T-cell (primary cell): ENCODE results near the gene SPACA7. TPM values are rescaled to one million over a fixed set of nuclear protein-coding genes. Genes with fewer than 3 reads are reported as not detected.

Experiments used
- ATAC-seq, 4 experiments: fragments of 200-7000 bp in 3 of 4; fragments of 150-1000 bp in 1 of 4; cut with Tn5 transposase; replicated peaks in 1 of 4; 1 replicate in 3 of 4; 2 replicates in 1 of 4; pipeline ENCODE4 v1.10.0; 2021; ENCODE audit warnings: moderate library complexity in 3 of 4, mild to moderate bottlenecking in 2 of 4, moderate number of reproducible peaks in 1 of 4
- CTCF ChIA-PET, 2 donors: fragments of 300-600 bp; sonication (Branson Sonifier 250); formaldehyde crosslinking; loops; one replicate each; lab custom pipeline; 2022; ENCODE audit warnings: antibody characterized with exemption in 2 of 2; lab: Charles Lee
- POLR2A ChIA-PET, 2 donors: fragments of 300-600 bp; sonication (Branson Sonifier 250); formaldehyde crosslinking; loops; one replicate each; lab custom pipeline; 2022; ENCODE audit warnings: antibody characterized with exemption in 2 of 2; lab: Charles Lee
- DNase-seq, 35 experiments: peaks; one replicate each; pipeline versions ENCODE4 v3.0.0 to v3.0.0-alpha.2; 2013 to 2023
- H3K27ac ChIP-seq: one replicate; pipeline ENCODE4 v1.5.1; 2013; ENCODE audit warnings: low read length
- H3K27me3 ChIP-seq, 2 experiments: replicated peaks in 1 of 2; 1 replicate in 1 of 2; 2 replicates in 1 of 2; pipeline versions ENCODE4 v1.6.1 to v1.7.0; 2013; ENCODE audit warnings: low read length in 1 of 2, mixed read lengths in 1 of 2; ENCODE audit not compliant: control insufficient read depth in 2 of 2, insufficient read depth in 2 of 2; ENCODE audit errors: extremely low read depth in 1 of 2
- H3K36me3 ChIP-seq, 2 donors: 1 replicate in 1 of 2; 2 replicates in 1 of 2; pipeline versions ENCODE4 v1.6.1 to v1.7.0; 2013; ENCODE audit warnings: low read length in 1 of 2; ENCODE audit not compliant: control insufficient read depth in 2 of 2, insufficient read depth in 1 of 2; ENCODE audit errors: extremely low read depth in 1 of 2
- H3K4me1 ChIP-seq, 2 experiments: 1 replicate in 1 of 2; 2 replicates in 1 of 2; pipeline versions ENCODE4 v1.6.1 to v1.7.0; 2013; ENCODE audit warnings: low read length in 2 of 2, mixed read lengths in 1 of 2; ENCODE audit not compliant: insufficient read depth in 2 of 2, control insufficient read depth in 1 of 2; ENCODE audit errors: extremely low read depth in 1 of 2
- H3K4me3 ChIP-seq, 2 donors: 1 replicate in 1 of 2; 2 replicates in 1 of 2; pipeline versions ENCODE4 v1.5.1 to v1.7.0; 2013; ENCODE audit warnings: mild to moderate bottlenecking in 2 of 2, low read length in 1 of 2, moderate library complexity in 1 of 2; ENCODE audit not compliant: control insufficient read depth in 1 of 2; ENCODE audit errors: extremely low read depth in 1 of 2
- H3K9me3 ChIP-seq: 2 replicates; pipeline ENCODE4 v1.7.0; 2013
- H3K27ac Mint-ChIP-seq, 2 donors: one replicate each; pipeline ENCODE4 v1.8.0; 2020 to 2021; ENCODE audit warnings: mild to moderate bottlenecking in 2 of 2, mixed read lengths in 2 of 2
- H3K27me3 Mint-ChIP-seq, 2 donors: one replicate each; pipeline ENCODE4 v1.8.0; 2021 to 2022; ENCODE audit warnings: mixed read lengths in 2 of 2
- H3K36me3 Mint-ChIP-seq: one replicate; pipeline ENCODE4 v1.8.0; 2021; ENCODE audit warnings: mixed read lengths
- H3K4me1 Mint-ChIP-seq, 3 donors: one replicate each; pipeline ENCODE4 v1.8.0; 2020 to 2022; ENCODE audit warnings: mixed read lengths in 3 of 3, mild to moderate bottlenecking in 1 of 3
- H3K4me3 Mint-ChIP-seq, 3 donors: one replicate each; pipeline ENCODE4 v1.8.0; 2020 to 2022; ENCODE audit warnings: mild to moderate bottlenecking in 3 of 3, mixed read lengths in 3 of 3, moderate library complexity in 3 of 3
- H3K9me3 Mint-ChIP-seq, 3 donors: one replicate each; pipeline ENCODE4 v1.8.0; 2020 to 2022; ENCODE audit warnings: mixed read lengths in 3 of 3
- WGBS: methylation state at CpG from one replicate; pipeline ENCODE4 v1.1.5; 2013; ENCODE audit warnings: missing lambda C conversion rate; ENCODE audit not compliant: insufficient coverage; 5-methylcytosine and 5-hydroxymethylcytosine counted together
- total RNA-seq, 35 experiments: library from RNA in 6 of 35; stranded (reverse) in 6 of 35; fragments of 120-200 nt in 1 of 35; gene quantifications; one replicate each; pipeline versions ENCODE4 v1.2.1 to v1.2.4 and lab custom pipeline; 2013 to 2026

Gene SPACA7
- total RNA-seq, 5 donors from 2014 or later (not counting 1 experiment from before 2014, with no cell fraction given) = not detected

DNA sequence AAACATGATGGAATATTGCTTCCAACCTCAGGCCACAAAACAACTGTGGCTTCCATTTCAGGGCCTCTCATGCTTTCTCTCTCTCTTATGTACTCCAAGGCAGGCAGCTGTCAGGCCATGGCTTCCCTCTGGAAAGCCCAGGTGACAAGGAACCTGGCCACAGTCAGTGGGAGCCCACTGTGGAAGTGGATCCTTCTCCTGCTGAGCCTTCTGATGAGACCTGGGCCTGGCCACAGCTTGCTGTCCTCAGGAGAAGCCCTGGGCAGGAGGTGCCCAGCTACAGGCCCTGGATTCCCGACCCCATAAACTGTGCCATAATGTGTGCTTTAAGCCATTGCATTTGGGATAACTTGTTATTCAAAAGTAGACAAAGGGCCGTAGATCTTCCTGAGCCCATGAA lies 71.2 kb downstream of the SPACA7 start:
- Mint-ChIP-seq H3K4me1 (peaks cover 0 to 6% (median 6%) of the 10 kb centered on the region in 3 donors), H3K36me3 (no peaks in the 10 kb centered on the region), H3K4me3 (no peak overlapping the region), H3K9me3 (no peaks in the 10 kb centered on the region), H3K27ac (no peak overlapping the region), H3K27me3 (peaks cover 16 to 23% of the 10 kb centered on the region in 2 donors)
- Histone ChIP-seq H3K27ac (no peak overlapping the region), H3K9me3 (no peaks in the 10 kb centered on the region), H3K27me3 (peaks cover 0 to 50% of the 10 kb centered on the region in 2 experiments), H3K4me1 (peaks cover 0 to 6% of the 10 kb centered on the region in 2 experiments), H3K4me3 (no peak overlapping the region), H3K36me3 (no peaks in the 10 kb centered on the region)
- ATAC-seq (no peak), DNase-seq (no peak)
- ChIA-PET POLR2A (no interaction called here), CTCF (interaction anchor here in 1 of 2 donors (0.5 kb wide), 1 partner anchor 174 kb away, joined by 5 read pairs; no protein-coding TSS in a partner anchor)
- 86% methylated on average over 1 of the region's 2 CpGs for WGBS

DNA sequence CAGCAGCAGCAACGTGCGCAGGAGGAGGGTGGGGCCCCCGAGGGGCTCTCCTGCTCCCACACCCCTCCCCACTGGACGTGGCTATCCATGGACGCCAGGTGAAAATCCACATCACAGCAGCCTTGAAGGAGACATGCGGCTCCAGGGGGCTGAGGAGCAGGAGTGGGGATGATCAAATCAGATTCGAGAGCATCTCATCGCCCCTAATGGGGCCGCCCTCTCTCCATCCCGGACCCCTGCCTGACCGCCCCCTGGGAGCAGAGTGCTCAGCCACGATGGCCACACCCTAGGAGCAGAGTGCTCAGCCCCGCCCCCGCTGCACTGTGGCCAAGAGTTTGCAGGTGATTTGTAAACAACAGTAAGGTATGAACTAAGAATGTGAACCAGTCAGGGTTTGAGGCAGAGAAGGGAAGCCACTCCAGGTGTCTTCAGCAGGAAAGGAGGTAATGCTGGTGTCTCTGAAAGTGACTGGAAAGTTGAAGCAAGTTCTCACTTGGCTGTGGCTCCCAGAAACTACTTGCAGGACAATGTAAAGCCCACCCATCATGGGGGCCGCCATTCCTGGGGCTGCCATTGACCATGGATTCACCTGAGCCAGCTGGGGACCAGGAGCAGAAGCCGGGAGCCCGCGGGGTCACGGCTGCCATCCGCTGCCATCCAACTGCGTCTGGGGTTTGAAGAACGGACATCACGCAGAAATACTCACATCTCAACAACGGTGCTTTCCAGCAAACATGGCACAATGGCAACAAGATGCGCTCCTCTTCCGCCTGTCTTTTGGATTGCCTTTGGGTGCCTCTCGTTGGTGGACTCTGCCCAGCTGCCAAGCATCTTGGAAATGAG lies 71.8 kb downstream of the SPACA7 start:
- DNase-seq (peak in 1 of 35 experiments; percentile 21), ATAC-seq (no peak)
- H3K4me1 ChIP-seq = peaks cover 0 to 6% of the 10 kb centered on the region in 2 experiments
- H3K27ac ChIP-seq = no peak overlapping the region
- H3K9me3 Mint-ChIP-seq = no peaks in the 10 kb centered on the region
- peaks cover 16 to 19% of the 10 kb centered on the region in 2 donors for H3K27me3 Mint-ChIP-seq
- no peaks in the 10 kb centered on the region for H3K9me3 ChIP-seq
- POLR2A ChIA-PET = interaction anchor here in 1 of 2 donors (0.5 kb wide), 1 partner anchor 69 kb away, joined by 3 read pairs; no protein-coding TSS in a partner anchor
- H3K4me3 ChIP-seq = no peak overlapping the region
- H3K4me3 Mint-ChIP-seq = no peak overlapping the region
- 91% methylated on average over 16 of the region's 27 CpGs for WGBS
- peaks cover 0 to 44% of the 10 kb centered on the region in 2 experiments for H3K27me3 ChIP-seq
- H3K36me3 Mint-ChIP-seq = no peaks in the 10 kb centered on the region
- CTCF ChIA-PET = interaction anchor here in 1 of 2 donors (0.5 kb wide), 1 partner anchor 173 kb away, joined by 5 read pairs; no protein-coding TSS in a partner anchor
- no peak overlapping the region for H3K27ac Mint-ChIP-seq
- no peaks in the 10 kb centered on the region for H3K36me3 ChIP-seq
- peaks cover 0 to 6% (median 6%) of the 10 kb centered on the region in 3 donors for H3K4me1 Mint-ChIP-seq

DNA sequence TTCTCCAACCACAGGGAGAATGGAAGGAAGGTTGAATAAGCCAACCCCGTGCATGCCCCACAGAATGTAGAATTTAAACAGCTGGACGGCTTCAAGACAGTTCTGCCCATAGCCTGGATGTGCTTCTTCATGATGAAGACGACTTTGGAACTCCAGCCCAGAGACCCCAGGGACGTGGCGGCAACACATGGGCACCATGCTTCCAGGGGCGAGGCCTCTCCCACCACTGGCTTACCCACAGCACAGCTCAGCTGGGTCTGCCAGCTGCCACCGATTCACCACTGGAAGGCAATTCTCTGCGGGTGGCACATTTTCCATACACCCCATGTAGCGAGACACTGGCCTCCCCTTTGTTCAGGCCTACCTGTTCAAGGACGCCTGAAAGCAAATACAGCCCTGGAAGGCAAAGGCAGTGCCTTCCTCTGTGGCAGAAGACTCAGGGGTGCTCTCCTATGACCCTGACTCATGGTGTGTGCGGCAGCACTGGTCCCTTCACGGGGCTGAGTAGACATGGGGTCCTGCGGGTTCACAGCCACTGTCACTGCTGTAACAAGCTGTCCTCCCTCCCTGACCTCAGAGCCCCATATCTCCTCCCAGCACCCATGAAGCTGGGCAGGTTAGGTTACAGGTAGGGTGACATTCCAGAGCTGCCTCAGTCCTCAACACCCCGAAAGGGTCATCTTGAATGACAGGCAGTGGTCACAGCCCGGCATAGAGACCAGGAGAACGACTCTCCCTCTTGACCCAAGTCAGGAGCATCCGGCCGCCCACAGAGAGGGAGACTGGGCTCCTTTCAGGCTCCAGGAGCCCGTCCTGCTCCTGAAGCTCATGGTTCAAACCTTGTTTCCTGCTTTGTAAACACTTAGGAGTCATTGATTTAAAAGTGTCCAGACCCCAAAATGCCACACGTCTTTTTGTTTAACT lies 72.7 kb downstream of the SPACA7 start:
- Mint-ChIP-seq H3K4me3 (no peak overlapping the region), H3K9me3 (no peaks in the 10 kb centered on the region), H3K27ac (no peak overlapping the region), H3K27me3 (peaks cover 8 to 10% of the 10 kb centered on the region in 2 donors), H3K4me1 (no peaks in the 10 kb centered on the region), H3K36me3 (no peaks in the 10 kb centered on the region)
- H3K4me3 ChIP-seq = no peak overlapping the region
- peaks cover 0 to 5% of the 10 kb centered on the region in 2 experiments for H3K4me1 ChIP-seq
- ChIA-PET CTCF (no interaction called here), POLR2A (interaction anchor here in 1 of 2 donors (0.5 kb wide), 1 partner anchor 68 kb away, joined by 3 read pairs; no protein-coding TSS in a partner anchor)
- no peak overlapping the region for H3K27ac ChIP-seq
- H3K9me3 ChIP-seq = no peaks in the 10 kb centered on the region
- DNase-seq = peak in 1 of 35 experiments; percentile 17
- no peak for ATAC-seq
- 73% methylated on average over 16 of the region's 20 CpGs for WGBS
- peaks cover 0 to 35% of the 10 kb centered on the region in 2 experiments for H3K27me3 ChIP-seq
- no peaks in the 10 kb centered on the region for H3K36me3 ChIP-seq

DNA sequence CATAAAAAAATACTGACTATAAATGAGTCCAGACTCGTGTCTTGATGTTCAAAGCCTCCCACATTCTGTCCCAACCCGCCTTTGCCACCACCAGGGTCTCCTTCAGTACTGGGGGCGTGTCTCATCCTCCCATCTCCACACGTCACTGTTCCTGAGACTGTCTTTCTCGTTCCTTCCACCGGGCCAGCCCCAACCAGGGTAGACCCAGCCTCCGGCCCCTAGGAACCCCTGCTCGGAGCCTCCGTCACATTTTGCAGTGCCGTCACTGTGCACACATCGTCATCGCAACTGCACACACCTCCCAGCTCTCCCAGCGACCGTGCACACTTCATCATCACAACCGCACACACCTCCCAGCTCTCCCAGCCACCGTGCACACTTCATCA lies 73.4 kb downstream of the SPACA7 start:
- DNase-seq (no peak), ATAC-seq (no peak)
- Mint-ChIP-seq H3K9me3 (no peaks in the 10 kb centered on the region), H3K27me3 (peaks cover 7 to 8% of the 10 kb centered on the region in 2 donors), H3K27ac (no peak overlapping the region), H3K4me3 (no peak overlapping the region), H3K36me3 (no peaks in the 10 kb centered on the region), H3K4me1 (no peaks in the 10 kb centered on the region)
- ChIA-PET POLR2A (no interaction called here), CTCF (no interaction called here)
- no peak overlapping the region for H3K27ac ChIP-seq
- no peaks in the 10 kb centered on the region for H3K36me3 ChIP-seq
- WGBS = 54% methylated on average over 11 of the region's 16 CpGs
- H3K4me3 ChIP-seq = no peak overlapping the region
- H3K9me3 ChIP-seq = no peaks in the 10 kb centered on the region
- no peaks in the 10 kb centered on the region for H3K4me1 ChIP-seq
- H3K27me3 ChIP-seq = peaks cover 0 to 29% of the 10 kb centered on the region in 2 experiments

DNA sequence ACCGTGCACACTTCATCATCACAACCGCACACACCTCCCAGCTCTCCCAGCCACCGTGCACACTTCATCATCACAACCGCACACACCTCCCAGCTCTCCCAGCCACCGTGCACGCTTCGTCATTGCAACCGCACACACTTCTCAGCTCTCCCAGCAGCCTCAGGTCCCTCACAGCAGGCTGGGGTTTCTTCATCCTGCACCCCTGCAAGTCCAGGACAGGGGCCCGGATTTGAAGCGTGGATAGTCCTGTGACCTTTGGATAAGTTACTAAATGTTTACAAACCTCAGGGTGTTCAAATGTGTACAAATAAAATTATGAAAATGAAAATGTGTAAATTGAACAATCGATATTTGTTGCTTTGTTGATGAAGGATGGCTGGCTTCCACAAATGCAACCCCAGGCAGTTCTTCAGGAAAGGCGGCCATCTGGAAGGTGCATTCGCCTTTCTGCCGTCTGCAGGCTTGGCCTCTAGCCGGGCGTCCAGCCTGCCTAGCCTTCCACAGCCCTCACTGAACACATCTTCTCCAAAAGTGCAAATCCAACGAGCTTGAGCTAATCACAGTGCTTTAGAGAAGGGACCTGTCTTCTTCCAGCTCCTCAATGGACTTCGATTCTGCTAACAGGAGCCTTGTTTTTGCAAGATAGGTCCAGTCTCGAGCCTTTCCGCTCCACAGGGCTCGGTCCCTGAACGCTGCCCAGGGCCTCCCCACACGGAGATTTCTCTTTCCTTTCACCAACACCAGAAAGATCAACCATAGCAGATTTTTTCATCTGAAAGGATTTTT lies 74.2 kb downstream of the SPACA7 start:
- no peaks in the 10 kb centered on the region for H3K4me1 ChIP-seq
- peaks cover 0 to 25% of the 10 kb centered on the region in 2 experiments for H3K27me3 ChIP-seq
- ATAC-seq = no peak
- ChIA-PET POLR2A (no interaction called here), CTCF (no interaction called here)
- no peak overlapping the region for H3K4me3 ChIP-seq
- H3K9me3 ChIP-seq = no peaks in the 10 kb centered on the region
- no peak overlapping the region for H3K4me3 Mint-ChIP-seq
- 78% methylated on average over 15 of the region's 23 CpGs for WGBS
- peaks cover 8 to 9% of the 10 kb centered on the region in 2 donors for H3K27me3 Mint-ChIP-seq
- H3K9me3 Mint-ChIP-seq = no peaks in the 10 kb centered on the region
- no peaks in the 10 kb centered on the region for H3K4me1 Mint-ChIP-seq
- DNase-seq = no peak
- H3K36me3 Mint-ChIP-seq = no peaks in the 10 kb centered on the region
- H3K27ac Mint-ChIP-seq = no peak overlapping the region
- H3K36me3 ChIP-seq = no peaks in the 10 kb centered on the region
- H3K27ac ChIP-seq = no peak overlapping the region
